WTC11 (cell line): Measurements from ENCODE around the gene SREBF1. TPM values are rescaled to one million over a fixed set of nuclear protein-coding genes. Genes with fewer than 3 reads are reported as not detected.

Source experiments
- ATAC-seq: fragments of 200-7000 bp; cut with Tn5 transposase; 2 replicates; pipeline ENCODE4 v1.10.0; 2021; ENCODE audit warnings: mild to moderate bottlenecking, moderate library complexity
- CTCF ChIA-PET: fragments of 300-600 bp; sonication (Branson Sonifier 250); formaldehyde crosslinking; loops from one replicate; lab custom pipeline; 2021; ENCODE audit warnings: antibody characterized with exemption; lab: Charles Lee
- POLR2A ChIA-PET: fragments of 350-600 bp; sonication (Branson Sonifier 250); formaldehyde crosslinking; loops from one replicate; lab custom pipeline; 2021; ENCODE audit warnings: antibody characterized with exemption; lab: Charles Lee
- DNase-seq: peaks from one replicate; pipeline ENCODE4 v3.0.0; 2021; ENCODE audit warnings: low spot score
- H3K27ac Mint-ChIP-seq: 2 replicates; pipeline ENCODE4 v1.8.0; 2021; ENCODE audit warnings: mixed read lengths
- H3K27me3 Mint-ChIP-seq: 2 replicates; pipeline ENCODE4 v1.8.0; 2021; ENCODE audit warnings: low read depth, mild to moderate bottlenecking, moderate library complexity, mixed read lengths
- H3K36me3 Mint-ChIP-seq: 2 replicates; pipeline ENCODE4 v1.8.0; 2021; ENCODE audit warnings: mixed read lengths
- H3K4me1 Mint-ChIP-seq: 2 replicates; pipeline ENCODE4 v1.8.0; 2022; ENCODE audit warnings: mixed read lengths
- H3K4me3 Mint-ChIP-seq: 2 replicates; pipeline ENCODE4 v1.8.0; 2021; ENCODE audit warnings: mild to moderate bottlenecking, moderate library complexity, mixed read lengths
- H3K9me3 Mint-ChIP-seq: 2 replicates; pipeline ENCODE4 v1.8.0; 2021; ENCODE audit warnings: mixed read lengths
- ATF2 ChIP-seq: sonication (generic); formaldehyde crosslinking; IDR thresholded peaks from 2 replicates; pipeline ENCODE4 v1.8.1; 2022; ENCODE audit warnings: low read depth, missing genetic modification reagents, borderline replicate concordance
- ATF6 ChIP-seq: sonication (generic); formaldehyde crosslinking; IDR thresholded peaks from 2 replicates; pipeline ENCODE4 v1.8.1; 2023; ENCODE audit warnings: mild to moderate bottlenecking, missing genetic modification reagents
- E2F4 ChIP-seq: sonication (generic); formaldehyde crosslinking; IDR thresholded peaks from 2 replicates; pipeline ENCODE4 v1.8.1; 2022; ENCODE audit warnings: low read depth, mild to moderate bottlenecking, moderate library complexity, missing genetic modification reagents, borderline replicate concordance
- ERG ChIP-seq: fragments of 250-450 bp; sonication (Bioruptor Pico); IDR thresholded peaks from 2 replicates; pipeline ENCODE4 v1.8.0; 2021; ENCODE audit warnings: mild to moderate bottlenecking
- GABPB1 ChIP-seq: sonication (generic); formaldehyde crosslinking; IDR thresholded peaks from 2 replicates; pipeline ENCODE4 v1.8.1; 2023; ENCODE audit warnings: mild to moderate bottlenecking, missing genetic modification reagents
- GTF2I ChIP-seq: fragments of 250-450 bp; sonication (Bioruptor Pico); conservative IDR thresholded peaks from 2 replicates; pipeline ENCODE4 v1.4.0; 2021; ENCODE audit warnings: mild to moderate bottlenecking
- HMGA2 ChIP-seq: fragments of 250-450 bp; sonication (Bioruptor Pico); IDR thresholded peaks from 2 replicates; pipeline ENCODE4 v1.4.0; 2021; ENCODE audit warnings: mild to moderate bottlenecking, moderate library complexity
- IRF1 ChIP-seq: sonication (generic); formaldehyde crosslinking; IDR thresholded peaks from 2 replicates; pipeline ENCODE4 v1.8.0; 2023; ENCODE audit warnings: missing genetic modification reagents
- IRF2 ChIP-seq: sonication (generic); formaldehyde crosslinking; IDR thresholded peaks from 2 replicates; pipeline ENCODE4 v1.8.0; 2022; ENCODE audit warnings: low read depth, missing genetic modification reagents, borderline replicate concordance
- MAX ChIP-seq: sonication (generic); formaldehyde crosslinking; IDR thresholded peaks from 2 replicates; pipeline ENCODE4 v1.8.0; 2022; ENCODE audit warnings: mild to moderate bottlenecking, missing genetic modification reagents
- MXD4 ChIP-seq: fragments of 250-450 bp; sonication (Bioruptor Pico); IDR thresholded peaks from 2 replicates; pipeline ENCODE4 v1.8.0; 2021; ENCODE audit warnings: mild to moderate bottlenecking, moderate library complexity, borderline replicate concordance
- MYBL2 ChIP-seq: sonication (generic); formaldehyde crosslinking; IDR thresholded peaks from 2 replicates; pipeline ENCODE4 v1.8.1; 2023; ENCODE audit warnings: mild to moderate bottlenecking, moderate library complexity, missing genetic modification reagents
- NR1H2 ChIP-seq: sonication (generic); formaldehyde crosslinking; IDR thresholded peaks from 2 replicates; pipeline ENCODE4 v1.9.0; 2021; ENCODE audit warnings: mild to moderate bottlenecking, moderate library complexity, missing genetic modification reagents
- OVOL2 ChIP-seq: fragments of 250-450 bp; sonication (Bioruptor Pico); IDR thresholded peaks from 2 replicates; pipeline ENCODE4 v1.9.0; 2021; ENCODE audit warnings: mild to moderate bottlenecking, borderline replicate concordance
- PRRX2 ChIP-seq: fragments of 250-450 bp; sonication (Bioruptor Pico); IDR thresholded peaks from 2 replicates; pipeline ENCODE4 v1.8.0; 2021; ENCODE audit warnings: mild to moderate bottlenecking
- RORB ChIP-seq: fragments of 250-450 bp; sonication (Bioruptor Pico); IDR thresholded peaks from 2 replicates; pipeline ENCODE4 v1.9.0; 2021; ENCODE audit warnings: mild to moderate bottlenecking
- SMAD3 ChIP-seq: sonication (generic); formaldehyde crosslinking; IDR thresholded peaks from 2 replicates; pipeline ENCODE4 v1.8.0; 2022; ENCODE audit warnings: missing genetic modification reagents, mild to moderate bottlenecking, borderline replicate concordance
- SP1 ChIP-seq: sonication (generic); formaldehyde crosslinking; conservative IDR thresholded peaks from 2 replicates; pipeline ENCODE4 v1.8.1; 2022; ENCODE audit warnings: missing genetic modification reagents
- STAT6 ChIP-seq: sonication (generic); formaldehyde crosslinking; conservative IDR thresholded peaks from 2 replicates; pipeline ENCODE4 v1.8.1; 2023; ENCODE audit warnings: mild to moderate bottlenecking, low read depth, missing genetic modification reagents, moderate library complexity
- USF1 ChIP-seq: sonication (generic); formaldehyde crosslinking; IDR thresholded peaks from 2 replicates; pipeline ENCODE4 v1.8.0; 2022; ENCODE audit warnings: mild to moderate bottlenecking, missing genetic modification reagents
- ZNF219 ChIP-seq: sonication (generic); formaldehyde crosslinking; IDR thresholded peaks from 2 replicates; pipeline ENCODE4 v1.8.0; 2023; ENCODE audit warnings: missing genetic modification reagents, mild to moderate bottlenecking, borderline replicate concordance
- ZNF232 ChIP-seq: sonication (generic); formaldehyde crosslinking; IDR thresholded peaks from 2 replicates; pipeline ENCODE4 v1.8.0; 2022; ENCODE audit warnings: mild to moderate bottlenecking, missing genetic modification reagents
- ZNF416 ChIP-seq: fragments of 250-450 bp; sonication (Bioruptor Pico); IDR thresholded peaks from 2 replicates; pipeline ENCODE4 v1.9.0; 2021; ENCODE audit warnings: mild to moderate bottlenecking, inconsistent platforms
- total RNA-seq: library from RNA; stranded (reverse); gene quantifications from 3 replicates; pipeline ENCODE4 v1.2.3, GENCODE V29; 2021

SREBF1 gene
- total RNA-seq, 1 experiment from 2014 or later, result 93.7 TPM

GRCh38 chr17:17798573-17799255 is 38.1 kb downstream of the SREBF1 start (continued):
- TF ChIP-seq ATF2 (no peak), STAT6 (CRISPR knock-in tag) (no peak), E2F4 (CRISPR knock-in tag) (no peak), PRRX2 (CRISPR knock-in tag) (no peak), MYBL2 (CRISPR knock-in tag) (no peak), IRF2 (CRISPR knock-in tag) (no peak), RORB (CRISPR knock-in tag) (no peak)

- Mint-ChIP-seq H3K4me3 (no peak overlapping the region), H3K9me3 (no peaks in the 10 kb centered on the region), H3K36me3 (no peaks in the 10 kb centered on the region), H3K27ac (no peak overlapping the region), H3K27me3 (peaks cover 14% of the 10 kb centered on the region), H3K4me1 (peaks cover 22% of the 10 kb centered on the region)
- no peak for ATAC-seq
- CTCF ChIA-PET, result no interaction called here
- POLR2A ChIA-PET, result interaction anchor here (0.6 kb wide), 1 partner anchor 302 kb away, joined by 3 read pairs; the partner anchor contains the start of gene RASD1
- no peak for DNase-seq
- TF ChIP-seq MXD4, result no peak
- no peak for TF ChIP-seq NR1H2 (CRISPR knock-in tag)
- no peak for TF ChIP-seq ZNF416 (CRISPR knock-in tag)
- TF ChIP-seq ZNF232 (CRISPR knock-in tag), result no peak
- no peak for TF ChIP-seq SP1 (CRISPR knock-in tag)
- no peak for TF ChIP-seq GTF2I
- no peak for TF ChIP-seq OVOL2 (CRISPR knock-in tag)
- no peak for TF ChIP-seq SMAD3 (CRISPR knock-in tag)
- no peak for TF ChIP-seq USF1 (CRISPR knock-in tag)
- no peak for TF ChIP-seq PRRX2 (CRISPR knock-in tag)
- no peak for TF ChIP-seq MAX (CRISPR knock-in tag)
- TF ChIP-seq HMGA2, result no peak
- no peak for TF ChIP-seq GABPB1 (CRISPR knock-in tag)
- no peak for TF ChIP-seq STAT6 (CRISPR knock-in tag)
- TF ChIP-seq ZNF219 (CRISPR knock-in tag), result no peak
- TF ChIP-seq ERG (CRISPR knock-in tag), result no peak
- TF ChIP-seq IRF1, result no peak
- no peak for TF ChIP-seq ATF6 (CRISPR knock-in tag)
These were observed 38.7 kb downstream of the SREBF1 start for GRCh38 chr17:17798010-17798556.
